ENCODE measurements around the gene FAM20A.

Gene FAM20A

DNA sequence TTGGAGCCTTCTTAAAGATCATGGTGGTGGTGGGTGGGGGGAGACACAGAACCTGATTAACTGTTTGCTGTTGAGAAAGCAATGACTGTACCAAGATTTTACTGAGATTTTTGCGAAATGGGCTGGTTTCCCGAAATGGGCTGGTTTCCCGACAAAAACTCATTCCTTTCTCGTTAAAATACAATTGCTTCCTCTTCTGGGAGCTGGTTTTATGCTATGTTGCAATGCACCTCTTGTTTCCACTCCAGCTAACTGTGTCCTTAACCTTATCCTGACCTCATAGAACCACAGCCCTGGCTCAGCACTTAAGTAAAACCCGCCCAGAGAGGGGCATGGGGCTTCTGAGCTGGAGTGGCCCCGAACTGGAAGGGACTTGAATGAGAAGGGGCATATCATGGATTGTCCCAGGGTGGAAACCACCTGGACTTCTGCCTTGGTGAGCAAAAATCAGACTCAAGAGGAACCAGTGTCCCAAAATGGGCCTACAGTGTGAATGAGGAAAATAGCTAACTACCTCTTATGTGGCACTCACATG, 20.9 kb downstream of the FAM20A start:
- Histone ChIP-seq H3K4me3 (ENCODE audit: low read depth in 1 of 2, low read length in 2 of 2) (no peak overlapping the region), H3K79me2 (ENCODE audit: insufficient read depth, low read length) (no peaks in the 10 kb centered on the region), H3K4me1 (ENCODE audit: insufficient read depth, low read length) (no peaks in the 10 kb centered on the region), H2AFZ (ENCODE audit: low read depth, low read length) (no peak overlapping the region), H3K9me3 (ENCODE audit: insufficient read depth, low read length, severe bottlenecking) (no peaks in the 10 kb centered on the region), H3K4me2 (ENCODE audit: insufficient read depth, low read length) (no peak overlapping the region), H3K36me3 (ENCODE audit: insufficient read depth, low read length) (no peaks in the 10 kb centered on the region), H3K27me3 (ENCODE audit: insufficient read depth, low read length, poor library complexity) (no peaks in the 10 kb centered on the region), H3K27ac (ENCODE audit: low read length) (no peak overlapping the region), H4K20me1 (ENCODE audit: insufficient read depth, low read length) (no peaks in the 10 kb centered on the region), H3K9ac (ENCODE audit: low read depth, low read length) (no peak overlapping the region)
- ATAC-seq (ENCODE audit: insufficient read depth, low read depth), result no peak
- TF ChIP-seq EZH2 (IDR thresholded peaks at IDR 0.05; ENCODE audit: borderline replicate concordance, low read depth, low read length, severe bottlenecking), result no peak
- TF ChIP-seq, protein P1, sequence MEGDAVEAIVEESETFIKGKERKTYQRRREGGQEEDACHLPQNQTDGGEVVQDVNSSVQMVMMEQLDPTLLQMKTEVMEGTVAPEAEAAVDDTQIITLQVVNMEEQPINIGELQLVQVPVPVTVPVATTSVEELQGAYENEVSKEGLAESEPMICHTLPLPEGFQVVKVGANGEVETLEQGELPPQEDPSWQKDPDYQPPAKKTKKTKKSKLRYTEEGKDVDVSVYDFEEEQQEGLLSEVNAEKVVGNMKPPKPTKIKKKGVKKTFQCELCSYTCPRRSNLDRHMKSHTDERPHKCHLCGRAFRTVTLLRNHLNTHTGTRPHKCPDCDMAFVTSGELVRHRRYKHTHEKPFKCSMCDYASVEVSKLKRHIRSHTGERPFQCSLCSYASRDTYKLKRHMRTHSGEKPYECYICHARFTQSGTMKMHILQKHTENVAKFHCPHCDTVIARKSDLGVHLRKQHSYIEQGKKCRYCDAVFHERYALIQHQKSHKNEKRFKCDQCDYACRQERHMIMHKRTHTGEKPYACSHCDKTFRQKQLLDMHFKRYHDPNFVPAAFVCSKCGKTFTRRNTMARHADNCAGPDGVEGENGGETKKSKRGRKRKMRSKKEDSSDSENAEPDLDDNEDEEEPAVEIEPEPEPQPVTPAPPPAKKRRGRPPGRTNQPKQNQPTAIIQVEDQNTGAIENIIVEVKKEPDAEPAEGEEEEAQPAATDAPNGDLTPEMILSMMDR (IDR thresholded peaks at IDR 0.05; ENCODE audit: borderline replicate concordance, extremely low read depth, low read length, poor library complexity, severe bottlenecking), result no peak
- DNase-seq, result no peak

DNA sequence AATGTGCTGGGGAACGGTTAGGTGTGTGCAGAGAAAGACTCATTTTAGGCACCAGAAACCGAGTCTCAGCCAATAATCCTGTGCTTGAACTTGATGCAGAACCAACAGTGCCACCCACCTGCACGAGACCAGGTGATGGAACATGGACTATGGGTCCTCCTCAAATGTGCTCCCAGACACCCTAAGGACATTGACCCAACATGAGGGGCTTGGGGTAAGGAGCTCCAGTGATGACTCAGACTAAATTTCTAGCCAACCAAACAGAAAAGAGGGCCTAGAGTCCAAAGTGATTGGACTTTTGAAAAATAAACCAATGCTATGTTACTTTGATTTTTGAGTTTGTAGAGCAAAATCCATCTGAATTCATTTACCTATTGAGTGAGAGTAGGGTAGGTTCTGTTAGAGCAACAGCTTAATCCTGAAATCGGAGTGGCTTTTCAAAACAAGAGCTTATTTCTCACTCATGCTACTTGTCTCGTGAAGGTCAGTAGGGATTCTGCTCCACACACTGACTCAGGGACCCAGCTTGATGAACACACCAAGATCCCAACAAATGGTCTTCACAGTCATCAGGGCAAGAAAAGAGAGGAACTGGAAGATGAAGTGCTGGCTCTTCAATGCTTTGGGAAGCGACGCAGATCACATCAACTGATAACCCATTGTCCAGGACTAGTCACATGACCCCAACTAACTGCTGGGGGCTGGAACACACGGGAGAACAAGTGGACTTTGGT, 21.8 kb downstream of the FAM20A start:
- Histone ChIP-seq H3K9ac (ENCODE audit: low read depth, low read length) (no peak overlapping the region), H2AFZ (ENCODE audit: low read depth, low read length) (no peak overlapping the region), H3K9me3 (ENCODE audit: insufficient read depth, low read length, severe bottlenecking) (no peaks in the 10 kb centered on the region), H3K36me3 (ENCODE audit: insufficient read depth, low read length) (no peaks in the 10 kb centered on the region), H3K4me2 (ENCODE audit: insufficient read depth, low read length) (no peak overlapping the region), H3K27me3 (ENCODE audit: insufficient read depth, low read length, poor library complexity) (no peaks in the 10 kb centered on the region), H3K4me3 (ENCODE audit: low read depth in 1 of 2, low read length in 2 of 2) (no peak overlapping the region), H4K20me1 (ENCODE audit: insufficient read depth, low read length) (no peaks in the 10 kb centered on the region), H3K4me1 (ENCODE audit: insufficient read depth, low read length) (no peaks in the 10 kb centered on the region), H3K79me2 (ENCODE audit: insufficient read depth, low read length) (no peaks in the 10 kb centered on the region), H3K27ac (ENCODE audit: low read length) (no peak overlapping the region)
- ATAC-seq (ENCODE audit: insufficient read depth, low read depth) (no peak), DNase-seq (no peak)
- TF ChIP-seq, protein P1 (IDR thresholded peaks at IDR 0.05; ENCODE audit: borderline replicate concordance, extremely low read depth, low read length, poor library complexity, severe bottlenecking), result no peak
- no peak for TF ChIP-seq EZH2 (IDR thresholded peaks at IDR 0.05; ENCODE audit: borderline replicate concordance, low read depth, low read length, severe bottlenecking)

- H3K79me2 ChIP-seq (ENCODE audit: insufficient read depth, low read length), result no peaks in the 10 kb centered on the region
- no peaks in the 10 kb centered on the region for H3K36me3 ChIP-seq (ENCODE audit: insufficient read depth, low read length)
- TF ChIP-seq, protein P1 (IDR thresholded peaks at IDR 0.05; ENCODE audit: borderline replicate concordance, extremely low read depth, low read length, poor library complexity, severe bottlenecking), result no peak
- TF ChIP-seq EZH2 (IDR thresholded peaks at IDR 0.05; ENCODE audit: borderline replicate concordance, low read depth, low read length, severe bottlenecking), result no peak
- no peak for ATAC-seq (ENCODE audit: insufficient read depth, low read depth)
- H3K27me3 ChIP-seq (ENCODE audit: insufficient read depth, low read length, poor library complexity), result no peaks in the 10 kb centered on the region
- H3K4me3 ChIP-seq (ENCODE audit: low read depth in 1 of 2, low read length in 2 of 2), result no peak overlapping the region
- H4K20me1 ChIP-seq (ENCODE audit: insufficient read depth, low read length), result no peaks in the 10 kb centered on the region
- H3K27ac ChIP-seq (ENCODE audit: low read length), result no peak overlapping the region
- DNase-seq, result no peak
- no peak overlapping the region for H3K9ac ChIP-seq (ENCODE audit: low read depth, low read length)
- H3K4me2 ChIP-seq (ENCODE audit: insufficient read depth, low read length), result no peak overlapping the region
- H3K4me1 ChIP-seq (ENCODE audit: insufficient read depth, low read length), result no peaks in the 10 kb centered on the region
- no peak overlapping the region for H2AFZ ChIP-seq (ENCODE audit: low read depth, low read length)
- no peaks in the 10 kb centered on the region for H3K9me3 ChIP-seq (ENCODE audit: insufficient read depth, low read length, severe bottlenecking)
Measured at GRCh38 chr17:68578236-68578635, 22.9 kb downstream of the FAM20A start.

Data from DND-41 (cell line).